ENCODE results near the gene PSME2. TPM values are rescaled to one million over a fixed set of nuclear protein-coding genes. Genes with fewer than 3 reads are reported as not detected.

Gene PSME2
- polyA plus RNA-seq, 1 donor (not counting 4 experiments of a cell fraction or from before 2014, with no cell fraction given) = 158 TPM

DNA sequence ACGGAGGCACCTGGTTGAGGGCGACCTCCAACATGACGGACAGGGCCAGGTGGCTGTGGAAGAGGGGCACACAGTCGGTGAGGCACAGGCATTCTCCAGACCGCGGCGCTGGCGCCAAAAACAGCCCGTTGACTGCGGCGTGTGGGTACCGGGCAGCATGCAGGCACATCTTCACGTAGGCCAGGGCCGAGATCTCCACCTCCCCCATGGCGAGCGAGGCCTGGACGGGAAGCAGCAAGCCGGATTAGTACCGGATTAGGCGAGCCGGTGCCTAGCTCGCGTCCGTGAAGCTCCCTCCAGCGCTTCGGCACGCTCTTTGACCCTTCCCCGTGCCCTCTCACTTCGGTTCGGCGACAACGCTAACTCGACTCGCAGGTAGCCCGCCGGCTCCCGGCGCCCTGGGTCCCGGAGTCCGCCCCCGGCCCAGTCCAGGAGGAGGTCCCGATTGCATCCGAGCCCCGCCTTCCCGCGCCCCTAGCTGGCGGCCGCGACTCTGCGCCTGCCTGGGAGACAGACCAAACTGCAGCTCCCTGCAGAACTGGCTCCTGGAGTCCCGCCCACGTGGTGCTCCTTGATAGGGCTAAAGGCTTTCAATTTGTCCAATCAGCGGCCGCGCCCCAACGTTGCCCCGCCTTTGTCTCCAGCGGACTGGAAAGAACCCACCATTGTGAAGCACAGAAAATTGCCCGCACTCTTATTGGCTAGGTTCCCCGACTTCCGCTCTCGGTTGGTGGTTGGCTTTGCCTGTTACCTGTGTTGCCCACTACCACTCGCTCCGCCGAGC is 5.1 kb downstream of the PSME2 start, which contains the start of gene EMC9:
Gene EMC9, minus strand, starts transcription at position 495 of the 784 bp plus-strand sequence. Its CDS starts 287 bp downstream, at position 208.
- no peaks in the 10 kb centered on the region for H3K9me3 ChIP-seq (ENCODE audit: control insufficient read depth, low read depth, low read length)
- peak; percentile 97 for DNase-seq (ENCODE audit: low read depth, low spot score)
- peak within 1 kb of the TSS; percentile 88 for H2AFZ ChIP-seq (ENCODE audit: control insufficient read depth, low read length)
- H4K20me1 ChIP-seq (ENCODE audit: control insufficient read depth, extremely low read depth, insufficient read depth, low read length) = no peaks in the 10 kb centered on the region
- H3K36me3 ChIP-seq (ENCODE audit: control insufficient read depth in 2 of 2, extremely low read depth in 1 of 2, insufficient read depth in 2 of 2, low read length in 2 of 2) = peaks cover 17 to 30% of the 10 kb centered on the region in 2 experiments
- TF ChIP-seq EZH2 (IDR thresholded peaks at IDR 0.05; ENCODE audit: low read length) = no peak
- TF ChIP-seq, protein P1, sequence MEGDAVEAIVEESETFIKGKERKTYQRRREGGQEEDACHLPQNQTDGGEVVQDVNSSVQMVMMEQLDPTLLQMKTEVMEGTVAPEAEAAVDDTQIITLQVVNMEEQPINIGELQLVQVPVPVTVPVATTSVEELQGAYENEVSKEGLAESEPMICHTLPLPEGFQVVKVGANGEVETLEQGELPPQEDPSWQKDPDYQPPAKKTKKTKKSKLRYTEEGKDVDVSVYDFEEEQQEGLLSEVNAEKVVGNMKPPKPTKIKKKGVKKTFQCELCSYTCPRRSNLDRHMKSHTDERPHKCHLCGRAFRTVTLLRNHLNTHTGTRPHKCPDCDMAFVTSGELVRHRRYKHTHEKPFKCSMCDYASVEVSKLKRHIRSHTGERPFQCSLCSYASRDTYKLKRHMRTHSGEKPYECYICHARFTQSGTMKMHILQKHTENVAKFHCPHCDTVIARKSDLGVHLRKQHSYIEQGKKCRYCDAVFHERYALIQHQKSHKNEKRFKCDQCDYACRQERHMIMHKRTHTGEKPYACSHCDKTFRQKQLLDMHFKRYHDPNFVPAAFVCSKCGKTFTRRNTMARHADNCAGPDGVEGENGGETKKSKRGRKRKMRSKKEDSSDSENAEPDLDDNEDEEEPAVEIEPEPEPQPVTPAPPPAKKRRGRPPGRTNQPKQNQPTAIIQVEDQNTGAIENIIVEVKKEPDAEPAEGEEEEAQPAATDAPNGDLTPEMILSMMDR (optimal IDR thresholded peaks at IDR 0.05 in 1 of 3, IDR thresholded peaks at IDR 0.05 in 1 of 3, conservative IDR thresholded peaks at IDR 0.05 in 1 of 3; ENCODE audit: extremely low read depth in 1 of 3, insufficient read depth in 2 of 3, low read length in 3 of 3) = peak; percentile 4 to 62 (median 25)
- H3K9me1 ChIP-seq (ENCODE audit: control insufficient read depth, extremely low read depth, insufficient read depth, low read length) = peaks cover 4% of the 10 kb centered on the region
- H3K27ac ChIP-seq (ENCODE audit: control insufficient read depth, insufficient read depth, low read length) = peak within 1 kb of the TSS; percentile 66
- H3K4me2 ChIP-seq (ENCODE audit: control insufficient read depth, extremely low read depth, insufficient read depth, low read depth, low read length) = peak within 1 kb of the TSS; percentile 93
- H3K4me1 ChIP-seq (ENCODE audit: control insufficient read depth, extremely low read depth, insufficient read depth, low read length) = peaks cover 29% of the 10 kb centered on the region
- H3K4me3 ChIP-seq (ENCODE audit: control insufficient read depth in 2 of 3, extremely low read depth in 1 of 3, insufficient read depth in 2 of 3, low read depth in 1 of 3, low read length in 3 of 3) = peak within 1 kb of the TSS; percentile 78 to 92 (median 83)
- dilution Hi-C loops (cut with MboI; ENCODE audit: extremely low pct_ligation_motif_present, low sequenced_read_pairs) = no loop called here
- peak within 1 kb of the TSS; percentile 83 for H3K9ac ChIP-seq (ENCODE audit: control insufficient read depth, extremely low read depth, insufficient read depth, low read length)
- FAIRE-seq = no peak
- no peaks in the 10 kb centered on the region for H3K27me3 ChIP-seq (ENCODE audit: control insufficient read depth, extremely low read depth, insufficient read depth, low read length)
- H3K79me2 ChIP-seq (ENCODE audit: control insufficient read depth, insufficient read depth, low read length) = peaks cover 53% of the 10 kb centered on the region

DNA sequence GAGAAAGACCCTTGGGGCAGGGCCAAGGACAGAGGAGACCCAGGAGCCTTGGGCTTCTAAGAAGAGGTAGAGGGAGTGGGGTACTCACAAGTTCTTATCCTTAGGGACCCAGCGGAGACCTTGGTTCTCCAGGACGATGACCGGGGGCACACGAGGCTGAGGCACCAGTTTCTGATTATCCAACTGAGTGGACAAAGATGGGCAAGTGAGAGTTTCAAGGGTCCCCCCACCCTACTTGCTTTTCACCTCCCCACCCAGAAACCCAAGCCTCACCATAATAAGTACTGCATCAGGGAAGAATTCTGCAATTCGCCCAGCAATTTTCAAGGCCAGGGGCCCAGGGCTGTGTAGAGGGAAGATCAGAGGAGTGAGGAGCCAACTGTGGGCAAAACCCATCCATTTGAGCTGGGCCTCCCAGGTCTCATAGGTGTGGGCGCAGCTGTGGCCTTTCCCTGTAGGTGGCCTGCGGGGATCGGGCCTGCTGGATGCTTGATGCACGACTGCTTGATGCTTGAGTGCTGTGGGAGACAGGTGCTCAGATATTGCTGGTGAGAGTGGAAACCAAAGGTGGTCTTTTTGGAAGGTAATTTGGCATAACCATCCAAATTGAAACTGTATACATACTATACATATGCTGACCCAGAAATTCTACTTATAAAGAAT is 7.0 kb downstream of the PSME2 start:
- no peak overlapping the region for H2AFZ ChIP-seq (ENCODE audit: control insufficient read depth, low read length)
- dilution Hi-C loops (cut with MboI; ENCODE audit: extremely low pct_ligation_motif_present, low sequenced_read_pairs) = no loop called here
- peaks cover 17 to 28% of the 10 kb centered on the region in 2 experiments for H3K36me3 ChIP-seq (ENCODE audit: control insufficient read depth in 2 of 2, extremely low read depth in 1 of 2, insufficient read depth in 2 of 2, low read length in 2 of 2)
- no peak overlapping the region for H3K27ac ChIP-seq (ENCODE audit: control insufficient read depth, insufficient read depth, low read length)
- peak overlapping the region in 1 of 3 experiments; percentile 5 for H3K4me3 ChIP-seq (ENCODE audit: control insufficient read depth in 2 of 3, extremely low read depth in 1 of 3, insufficient read depth in 2 of 3, low read depth in 1 of 3, low read length in 3 of 3)
- DNase-seq (ENCODE audit: low read depth, low spot score) = no peak
- peaks cover 39% of the 10 kb centered on the region for H3K79me2 ChIP-seq (ENCODE audit: control insufficient read depth, insufficient read depth, low read length)
- H4K20me1 ChIP-seq (ENCODE audit: control insufficient read depth, extremely low read depth, insufficient read depth, low read length) = no peaks in the 10 kb centered on the region
- H3K4me2 ChIP-seq (ENCODE audit: control insufficient read depth, extremely low read depth, insufficient read depth, low read depth, low read length) = peak overlapping the region; percentile 25
- H3K9me1 ChIP-seq (ENCODE audit: control insufficient read depth, extremely low read depth, insufficient read depth, low read length) = peaks cover 4% of the 10 kb centered on the region
- no peak for FAIRE-seq
- no peaks in the 10 kb centered on the region for H3K27me3 ChIP-seq (ENCODE audit: control insufficient read depth, extremely low read depth, insufficient read depth, low read length)
- no peaks in the 10 kb centered on the region for H3K9me3 ChIP-seq (ENCODE audit: control insufficient read depth, low read depth, low read length)
- H3K4me1 ChIP-seq (ENCODE audit: control insufficient read depth, extremely low read depth, insufficient read depth, low read length) = peaks cover 28% of the 10 kb centered on the region
- TF ChIP-seq, protein P1 (optimal IDR thresholded peaks at IDR 0.05 in 1 of 3, IDR thresholded peaks at IDR 0.05 in 1 of 3, conservative IDR thresholded peaks at IDR 0.05 in 1 of 3; ENCODE audit: extremely low read depth in 1 of 3, insufficient read depth in 2 of 3, low read length in 3 of 3) = peak in 1 of 3 experiments; percentile 5
- no peak for TF ChIP-seq EZH2 (IDR thresholded peaks at IDR 0.05; ENCODE audit: low read length)
- H3K9ac ChIP-seq (ENCODE audit: control insufficient read depth, extremely low read depth, insufficient read depth, low read length) = no peak overlapping the region
